CD14-positive monocyte (primary cell): ENCODE measurements around the gene GPR137C. TPM values are rescaled to one million over a fixed set of nuclear protein-coding genes. Genes with fewer than 3 reads are reported as not detected.

Source experiments
- DNase-seq, 3 donors: peaks; one replicate each; pipeline ENCODE4 v3.0.0-alpha.2; 2011 to 2022
- H2AFZ ChIP-seq: 2 replicates; pipeline ENCODE4 v1.6.0; 2012; ENCODE audit warnings: mild to moderate bottlenecking, low read depth, low read length, inconsistent platforms; ENCODE audit not compliant: insufficient read depth, poor library complexity, severe bottlenecking
- H3K27ac ChIP-seq, 2 donors: 1 replicate in 1 of 2; 2 replicates in 1 of 2; pipeline ENCODE4 v1.5.1; 2012 to 2013; ENCODE audit warnings: low read length in 2 of 2, control low read depth in 1 of 2, inconsistent platforms in 1 of 2, low read depth in 1 of 2, mild to moderate bottlenecking in 1 of 2
- H3K27me3 ChIP-seq, 2 donors: one replicate each; pipeline versions ENCODE4 v1.6.0 to v1.6.1; 2011 to 2013; ENCODE audit warnings: low read length in 2 of 2; ENCODE audit not compliant: control insufficient read depth in 2 of 2, insufficient read depth in 2 of 2
- H3K36me3 ChIP-seq, 2 donors: replicated peaks in 1 of 2; 1 replicate in 1 of 2; 2 replicates in 1 of 2; pipeline versions ENCODE4 v1.5.1 to v1.6.1; 2012 to 2013; ENCODE audit warnings: low read length in 2 of 2, control low read depth in 1 of 2, inconsistent platforms in 1 of 2, mild to moderate bottlenecking in 1 of 2; ENCODE audit not compliant: insufficient read depth in 2 of 2, control insufficient read depth in 1 of 2
- H3K4me1 ChIP-seq, 2 donors: 1 replicate in 1 of 2; 2 replicates in 1 of 2; pipeline versions ENCODE4 v1.5.1 to v1.6.1; 2012 to 2013; ENCODE audit warnings: low read length in 2 of 2, control low read depth in 1 of 2, inconsistent platforms in 1 of 2, mild to moderate bottlenecking in 1 of 2, moderate library complexity in 1 of 2; ENCODE audit not compliant: insufficient read depth in 2 of 2, control insufficient read depth in 1 of 2
- H3K4me2 ChIP-seq: replicated peaks from 2 replicates; pipeline ENCODE3; 2012; ENCODE audit warnings: low read length, moderate library complexity, mild to moderate bottlenecking; ENCODE audit not compliant: poor library complexity, severe bottlenecking; ENCODE audit errors: extremely low read depth
- H3K4me3 ChIP-seq, 3 experiments: fragments of 200-600 bp in 1 of 3; sonication (generic) in 1 of 3; replicated peaks in 1 of 3; 1 replicate in 2 of 3; 2 replicates in 1 of 3; pipeline ENCODE4 v1.5.1; 2011 to 2013; ENCODE audit warnings: low read length in 3 of 3, mild to moderate bottlenecking in 3 of 3, control low read depth in 2 of 3, low read depth in 2 of 3, inconsistent platforms in 1 of 3, moderate library complexity in 1 of 3
- H3K79me2 ChIP-seq: 2 replicates; pipeline ENCODE4 v1.6.0; 2012; ENCODE audit warnings: mild to moderate bottlenecking, control low read depth, inconsistent platforms, low read length, moderate library complexity; ENCODE audit not compliant: insufficient read depth
- H3K9ac ChIP-seq: 2 replicates; pipeline ENCODE4 v1.6.0; 2017; ENCODE audit warnings: low read length, mild to moderate bottlenecking; ENCODE audit not compliant: insufficient read depth, poor library complexity, severe bottlenecking
- H3K9me3 ChIP-seq, 2 donors: replicated peaks in 1 of 2; 1 replicate in 1 of 2; 2 replicates in 1 of 2; pipeline versions ENCODE4 v1.5.1 to v1.6.1; 2012 to 2013; ENCODE audit warnings: low read length in 2 of 2, control low read depth in 1 of 2; ENCODE audit not compliant: control insufficient read depth in 1 of 2, insufficient read depth in 1 of 2
- H4K20me1 ChIP-seq: 2 replicates; pipeline ENCODE4 v1.6.0; 2012; ENCODE audit warnings: mild to moderate bottlenecking, low read length, control low read depth, moderate library complexity; ENCODE audit not compliant: insufficient read depth
- H3K27ac Mint-ChIP-seq, 7 donors: one replicate each; pipeline ENCODE4 v1.8.0; 2020; ENCODE audit warnings: mild to moderate bottlenecking in 7 of 7, mixed read lengths in 7 of 7, moderate library complexity in 6 of 7, inconsistent platforms in 2 of 7
- H3K27me3 Mint-ChIP-seq, 3 donors: one replicate each; pipeline ENCODE4 v1.8.0; 2021 to 2022; ENCODE audit warnings: low read depth in 3 of 3, mild to moderate bottlenecking in 3 of 3, mixed read lengths in 3 of 3, moderate library complexity in 3 of 3, inconsistent platforms in 1 of 3
- H3K36me3 Mint-ChIP-seq, 2 donors: one replicate each; pipeline ENCODE4 v1.8.0; 2020; ENCODE audit warnings: mixed read lengths in 2 of 2, inconsistent platforms in 1 of 2, mild to moderate bottlenecking in 1 of 2
- H3K4me1 Mint-ChIP-seq: one replicate; pipeline ENCODE4 v1.8.0; 2020; ENCODE audit warnings: mild to moderate bottlenecking, mixed read lengths
- H3K4me3 Mint-ChIP-seq, 2 donors: one replicate each; pipeline ENCODE4 v1.8.0; 2020; ENCODE audit warnings: mild to moderate bottlenecking in 2 of 2, mixed read lengths in 2 of 2, moderate library complexity in 1 of 2
- H3K9me3 Mint-ChIP-seq, 7 donors: one replicate each; pipeline ENCODE4 v1.8.0; 2020 to 2022; ENCODE audit warnings: mixed read lengths in 7 of 7, mild to moderate bottlenecking in 6 of 7, moderate library complexity in 6 of 7, inconsistent platforms in 2 of 7
- WGBS: methylation state at CpG from one replicate; pipeline ENCODE4 v1.1.5; 2013; ENCODE audit warnings: missing lambda C conversion rate; ENCODE audit not compliant: insufficient coverage; 5-methylcytosine and 5-hydroxymethylcytosine counted together
- intact Hi-C, 2 donors: fragments of 100-400 bp; cut with micrococcal nuclease; formaldehyde crosslinking; loops; one replicate each; pipeline versions ENCODE4 v1.15.0 to v1.15.1; 2023
- polyA plus RNA-seq, 3 donors: library from polyadenylated mRNA; depleted of rRNA in 1 of 3; unstranded in 2 of 3; stranded (reverse) in 1 of 3; fragments of 300-500 nt in 2 of 3; fragments of >200 nt in 1 of 3; fragmentation: Illumina TruSeq in 2 of 3; gene quantifications; 1 replicate in 2 of 3; 2 replicates in 1 of 3; pipeline ENCODE4 v1.2.3, GENCODE V29; 2012 to 2021
- TF ChIP-seq, protein P1 (sequence below): fragments of 200-600 bp; IDR thresholded peaks from one replicate; pipeline ENCODE4 v1.8.0; 2022; ENCODE audit warnings: antibody characterized with exemption, mild to moderate bottlenecking

GPR137C gene
- polyA plus RNA-seq, 3 donors, result 0.04 TPM; not detected in 2

DNA sequence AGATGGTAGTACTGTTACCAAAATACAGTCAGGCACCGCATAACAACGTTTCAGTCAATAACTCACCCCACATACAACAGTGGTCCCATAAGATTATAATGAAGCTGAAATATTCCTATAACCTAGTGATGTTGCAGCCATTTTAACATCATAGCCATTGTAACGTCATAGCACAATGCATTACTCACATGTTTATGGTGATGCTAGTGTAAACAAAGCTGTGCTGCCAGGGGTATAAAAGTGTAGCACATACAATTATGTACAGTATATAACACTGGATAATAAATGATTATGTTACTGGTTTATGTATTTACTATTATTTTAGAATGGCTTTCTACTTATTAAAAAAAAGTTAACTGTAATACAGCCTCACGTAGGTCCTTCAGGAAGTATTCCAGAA lies 37.0 kb downstream of the GPR137C start:
- Histone ChIP-seq H2AFZ (no peak overlapping the region), H3K9me3 (no peaks in the 10 kb centered on the region), H3K36me3 (no peaks in the 10 kb centered on the region), H3K79me2 (no peaks in the 10 kb centered on the region), H4K20me1 (no peaks in the 10 kb centered on the region), H3K4me1 (no peaks in the 10 kb centered on the region), H3K27me3 (no peaks in the 10 kb centered on the region), H3K9ac (no peak overlapping the region), H3K4me2 (no peak overlapping the region), H3K4me3 (no peak overlapping the region), H3K27ac (no peak overlapping the region)
- DNase-seq, result no peak
- no peak overlapping the region for H3K27ac Mint-ChIP-seq
- TF ChIP-seq, protein P1, sequence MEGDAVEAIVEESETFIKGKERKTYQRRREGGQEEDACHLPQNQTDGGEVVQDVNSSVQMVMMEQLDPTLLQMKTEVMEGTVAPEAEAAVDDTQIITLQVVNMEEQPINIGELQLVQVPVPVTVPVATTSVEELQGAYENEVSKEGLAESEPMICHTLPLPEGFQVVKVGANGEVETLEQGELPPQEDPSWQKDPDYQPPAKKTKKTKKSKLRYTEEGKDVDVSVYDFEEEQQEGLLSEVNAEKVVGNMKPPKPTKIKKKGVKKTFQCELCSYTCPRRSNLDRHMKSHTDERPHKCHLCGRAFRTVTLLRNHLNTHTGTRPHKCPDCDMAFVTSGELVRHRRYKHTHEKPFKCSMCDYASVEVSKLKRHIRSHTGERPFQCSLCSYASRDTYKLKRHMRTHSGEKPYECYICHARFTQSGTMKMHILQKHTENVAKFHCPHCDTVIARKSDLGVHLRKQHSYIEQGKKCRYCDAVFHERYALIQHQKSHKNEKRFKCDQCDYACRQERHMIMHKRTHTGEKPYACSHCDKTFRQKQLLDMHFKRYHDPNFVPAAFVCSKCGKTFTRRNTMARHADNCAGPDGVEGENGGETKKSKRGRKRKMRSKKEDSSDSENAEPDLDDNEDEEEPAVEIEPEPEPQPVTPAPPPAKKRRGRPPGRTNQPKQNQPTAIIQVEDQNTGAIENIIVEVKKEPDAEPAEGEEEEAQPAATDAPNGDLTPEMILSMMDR, result no peak
- no peaks in the 10 kb centered on the region for H3K36me3 Mint-ChIP-seq
- intact Hi-C loops, result no loop called here
- peaks cover 2 to 9% (median 8%) of the 10 kb centered on the region in 7 donors for H3K9me3 Mint-ChIP-seq
- peaks cover 0 to 7% (median 0%) of the 10 kb centered on the region in 3 donors for H3K27me3 Mint-ChIP-seq
- no peak overlapping the region for H3K4me3 Mint-ChIP-seq
- no CpG with 5 or more reads among the region's 4 CpGs for WGBS
- no peaks in the 10 kb centered on the region for H3K4me1 Mint-ChIP-seq

DNA sequence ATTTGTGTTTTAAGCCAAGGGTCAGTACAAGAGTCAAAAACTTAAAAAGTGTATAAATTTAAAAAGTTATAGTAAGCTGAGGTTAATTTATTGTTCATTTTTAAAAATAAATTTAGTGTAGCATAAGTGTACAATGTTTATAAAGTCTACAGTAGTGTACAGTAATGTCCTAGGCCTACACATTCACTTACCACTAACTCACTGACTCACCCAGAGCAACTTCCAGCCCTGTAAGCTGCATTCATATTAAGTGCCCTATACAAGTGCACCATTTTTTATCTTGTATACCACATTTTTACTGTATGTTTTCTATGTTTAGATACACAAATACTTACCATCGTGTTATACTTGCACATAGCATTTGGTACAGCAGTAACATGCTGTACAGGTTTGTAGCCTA lies 37.7 kb downstream of the GPR137C start:
- Histone ChIP-seq H4K20me1 (no peaks in the 10 kb centered on the region), H3K79me2 (no peaks in the 10 kb centered on the region), H3K9me3 (no peaks in the 10 kb centered on the region), H3K4me2 (no peak overlapping the region), H3K4me1 (no peaks in the 10 kb centered on the region), H2AFZ (no peak overlapping the region), H3K27ac (no peak overlapping the region), H3K36me3 (no peaks in the 10 kb centered on the region), H3K4me3 (no peak overlapping the region), H3K9ac (no peak overlapping the region), H3K27me3 (no peaks in the 10 kb centered on the region)
- Mint-ChIP-seq H3K4me3 (no peak overlapping the region), H3K9me3 (peaks cover 2 to 13% (median 8%) of the 10 kb centered on the region in 7 donors), H3K27me3 (peaks cover 0 to 7% (median 0%) of the 10 kb centered on the region in 3 donors), H3K27ac (no peak overlapping the region), H3K4me1 (no peaks in the 10 kb centered on the region), H3K36me3 (no peaks in the 10 kb centered on the region)
- TF ChIP-seq, protein P1, result no peak
- intact Hi-C loops, result no loop called here
- no peak for DNase-seq
- no CpG with 5 or more reads among the region's 1 CpG for WGBS
